OCI-LY1 (cell line): Measurements from ENCODE around the gene DYNC1H1.

ENCODE experiments used
- CTCF ChIP-seq: fragments of 200-600 bp; sonication (generic), shearing (Covaris generic); IDR thresholded peaks from 2 replicates; pipeline ENCODE4 v1.5.1; 2017; ENCODE audit warnings: mild to moderate bottlenecking, antibody characterized with exemption, low read length, moderate library complexity, mixed read lengths
- EZH2 ChIP-seq: fragments of 200-600 bp; sonication (generic), shearing (Covaris generic); IDR thresholded peaks from 2 replicates; pipeline ENCODE4 v1.8.0; 2017; ENCODE audit warnings: borderline replicate concordance, mixed run types, mild to moderate bottlenecking, antibody characterized with exemption, low read length, moderate library complexity, mixed read lengths

- no peak for TF ChIP-seq CTCF
- no peak for TF ChIP-seq EZH2
Measured at GRCh38 chr14:101961746-101962502, 2.4 kb upstream of the DYNC1H1 start.
